Ectodermal cell (in vitro differentiated cells): ENCODE data around the gene NCOA3.

ENCODE experiments used
- H3K27ac ChIP-seq: 2 replicates; pipeline ENCODE4 v1.7.0; 2013; ENCODE audit warnings: mild to moderate bottlenecking, low read depth, low read length; ENCODE audit not compliant: insufficient read depth, poor library complexity, severe bottlenecking
- H3K27me3 ChIP-seq: 2 replicates; pipeline ENCODE4 v1.7.0; 2013; ENCODE audit warnings: mild to moderate bottlenecking, low read length; ENCODE audit not compliant: insufficient read depth, control insufficient read depth, poor library complexity, severe bottlenecking
- H3K36me3 ChIP-seq: one replicate; pipeline ENCODE4 v1.7.0; 2013; ENCODE audit warnings: low read length; ENCODE audit not compliant: control insufficient read depth, insufficient read depth
- H3K4me1 ChIP-seq: one replicate; pipeline ENCODE4 v1.7.0; 2013; ENCODE audit warnings: low read length; ENCODE audit not compliant: control insufficient read depth, insufficient read depth
- H3K4me3 ChIP-seq: 2 replicates; pipeline ENCODE4 v1.7.0; 2013; ENCODE audit warnings: low read depth, low read length, control low read depth; ENCODE audit not compliant: insufficient read depth
- H3K9me3 ChIP-seq: 2 replicates; pipeline ENCODE4 v1.7.0; 2013; ENCODE audit warnings: mild to moderate bottlenecking, low read length, moderate library complexity; ENCODE audit not compliant: control insufficient read depth
- WGBS, 2 experiments: methylation state at CpG; one replicate each; pipeline ENCODE4 v1.1.7; 2013; ENCODE audit warnings: missing lambda C conversion rate in 2 of 2; 5-methylcytosine and 5-hydroxymethylcytosine counted together

NCOA3 gene

GRCh38 chr20:47597090-47597489 is 95.4 kb downstream of the NCOA3 start:
- H3K27ac ChIP-seq, result no peak overlapping the region
- no peaks in the 10 kb centered on the region for H3K4me1 ChIP-seq
- no peak overlapping the region for H3K4me3 ChIP-seq
- no peaks in the 10 kb centered on the region for H3K36me3 ChIP-seq
- H3K9me3 ChIP-seq, result no peaks in the 10 kb centered on the region
- no peaks in the 10 kb centered on the region for H3K27me3 ChIP-seq

GRCh38 chr20:47598911-47599744 is 97.4 kb downstream of the NCOA3 start:
- Histone ChIP-seq H3K36me3 (no peaks in the 10 kb centered on the region), H3K27ac (no peak overlapping the region), H3K4me1 (no peaks in the 10 kb centered on the region), H3K27me3 (no peaks in the 10 kb centered on the region), H3K9me3 (no peaks in the 10 kb centered on the region), H3K4me3 (no peak overlapping the region)
- WGBS, 2 experiments, result 91 to 94% methylated on average over 7 of the region's 7 CpGs

GRCh38 chr20:47600967-47601547 is 99.4 kb downstream of the NCOA3 start:
- Histone ChIP-seq H3K9me3 (no peaks in the 10 kb centered on the region), H3K4me3 (no peak overlapping the region), H3K27ac (no peak overlapping the region), H3K4me1 (no peaks in the 10 kb centered on the region), H3K27me3 (no peaks in the 10 kb centered on the region), H3K36me3 (no peaks in the 10 kb centered on the region)
- 87 to 93% methylated on average over 7 of the region's 9 CpGs for WGBS, 2 experiments

GRCh38 chr20:47603260-47603659 is 101.6 kb downstream of the NCOA3 start:
- Histone ChIP-seq H3K9me3 (no peaks in the 10 kb centered on the region), H3K4me1 (no peaks in the 10 kb centered on the region), H3K36me3 (no peaks in the 10 kb centered on the region), H3K27me3 (no peaks in the 10 kb centered on the region), H3K27ac (no peak overlapping the region), H3K4me3 (no peak overlapping the region)
- WGBS, 2 experiments, result 94 to 97% methylated on average over 9 of the region's 9 CpGs

- 93 to 94% methylated on average over 7 to 9 of the region's 9 CpGs for WGBS, 2 experiments
Measured at GRCh38 chr20:47605673-47606413, 104.2 kb downstream of the NCOA3 start.

GRCh38 chr20:47606414-47606982 is 104.8 kb downstream of the NCOA3 start:
- Histone ChIP-seq H3K4me1 (no peaks in the 10 kb centered on the region), H3K27me3 (no peaks in the 10 kb centered on the region)
- WGBS, 2 experiments, result 89% methylated on average over 7 of the region's 7 CpGs

More at GRCh38 chr20:47605673-47606413, 104.2 kb downstream of the NCOA3 start:
- no peak overlapping the region for H3K4me3 ChIP-seq
- H3K9me3 ChIP-seq, result no peaks in the 10 kb centered on the region
- no peaks in the 10 kb centered on the region for H3K36me3 ChIP-seq
- H3K4me1 ChIP-seq, result no peaks in the 10 kb centered on the region
- H3K27ac ChIP-seq, result no peak overlapping the region
- no peaks in the 10 kb centered on the region for H3K27me3 ChIP-seq

GRCh38 chr20:47606983-47607613 is 105.4 kb downstream of the NCOA3 start:
- no peaks in the 10 kb centered on the region for H3K36me3 ChIP-seq
- no peaks in the 10 kb centered on the region for H3K4me1 ChIP-seq
- no peaks in the 10 kb centered on the region for H3K9me3 ChIP-seq
- no peaks in the 10 kb centered on the region for H3K27me3 ChIP-seq
- 95 to 100% methylated on average over 1 of the region's 1 CpG for WGBS, 2 experiments
- no peak overlapping the region for H3K4me3 ChIP-seq
- no peak overlapping the region for H3K27ac ChIP-seq

More at GRCh38 chr20:47606414-47606982, 104.8 kb downstream of the NCOA3 start:
- H3K27ac ChIP-seq, result no peak overlapping the region
- H3K4me3 ChIP-seq, result no peak overlapping the region
- H3K36me3 ChIP-seq, result no peaks in the 10 kb centered on the region
- H3K9me3 ChIP-seq, result no peaks in the 10 kb centered on the region

- 90 to 96% methylated on average over 2 to 5 of the region's 5 CpGs for WGBS, 2 experiments
- no peaks in the 10 kb centered on the region for H3K9me3 ChIP-seq
- no peaks in the 10 kb centered on the region for H3K4me1 ChIP-seq
- H3K4me3 ChIP-seq, result no peak overlapping the region
- no peaks in the 10 kb centered on the region for H3K27me3 ChIP-seq
- no peaks in the 10 kb centered on the region for H3K36me3 ChIP-seq
- H3K27ac ChIP-seq, result no peak overlapping the region
Measured at GRCh38 chr20:47609001-47609400, 107.3 kb downstream of the NCOA3 start.

GRCh38 chr20:47610247-47610944 is 108.7 kb downstream of the NCOA3 start:
- no peak overlapping the region for H3K27ac ChIP-seq
- WGBS, 2 experiments, result 93 to 94% methylated on average over 6 of the region's 6 CpGs

More at GRCh38 chr20:47610247-47610944, 108.7 kb downstream of the NCOA3 start:
- Histone ChIP-seq H3K27me3 (no peaks in the 10 kb centered on the region), H3K9me3 (no peaks in the 10 kb centered on the region), H3K36me3 (no peaks in the 10 kb centered on the region), H3K4me1 (no peaks in the 10 kb centered on the region), H3K4me3 (no peak overlapping the region)
